SK-MEL-5 (cell line): ENCODE data around the gene DNAJC8. TPM values are rescaled to one million over a fixed set of nuclear protein-coding genes. Genes with fewer than 3 reads are reported as not detected.

Experiments used
- DNase-seq: peaks from one replicate; pipeline ENCODE4 v3.0.0-alpha.2; 2016; ENCODE audit warnings: low read depth, low spot score
- in situ Hi-C: cut with HindIII; loops from 2 replicates; pipeline ENCODE4 v1.10.0; 2016; ENCODE audit warnings: low sequenced_read_pairs, high pct_unique_total_duplicates, low pct_unique_long_range_greater_than_20kb
- total RNA-seq: library from RNA; depleted of rRNA; stranded (reverse); fragments of >200 nt; shearing (Covaris generic); gene quantifications from 2 replicates; pipeline ENCODE4 v1.2.3, GENCODE V29; 2014

The DNAJC8 gene
- total RNA-seq, 1 experiment from 2014 or later = 136 TPM

DNA sequence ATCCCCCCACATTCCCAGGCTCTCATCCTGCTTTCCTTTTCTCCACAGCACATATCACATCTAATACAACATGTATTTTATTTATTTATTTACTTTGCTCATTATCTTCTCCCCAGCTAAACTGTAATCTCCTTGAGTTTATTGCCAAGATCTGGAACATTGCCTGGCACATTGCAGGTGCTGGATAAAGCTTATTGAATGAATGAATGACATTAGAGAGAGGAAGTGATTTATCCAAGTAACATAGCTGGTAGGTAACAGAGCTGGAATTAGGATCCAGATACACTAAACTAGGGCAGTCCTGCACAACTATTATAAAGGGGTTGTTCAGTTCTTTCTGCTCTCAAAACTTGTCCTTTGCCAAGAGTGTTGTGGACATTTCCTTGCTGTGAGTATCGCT is 47.8 kb downstream of the DNAJC8 start:
- DNase-seq = no peak

GRCh38 chr1:28180306-28181305 is 52.2 kb downstream of the DNAJC8 start:
- peak; percentile 37 for DNase-seq
- in situ Hi-C loops = no loop called here

More for the DNA sequence above, 47.8 kb downstream of the DNAJC8 start:
- in situ Hi-C loops = no loop called here

GRCh38 chr1:28178690-28179485 is 53.9 kb downstream of the DNAJC8 start:
- in situ Hi-C loops = no loop called here
- no peak for DNase-seq

GRCh38 chr1:28176492-28177470 is 56.0 kb downstream of the DNAJC8 start, which contains the start of gene PTAFR:
PTAFR (minus strand) TSS chr1:28176690; CDS start chr1:28151021, 25,669 bp downstream.
- no peak for DNase-seq
- in situ Hi-C loops = no loop called here

DNA sequence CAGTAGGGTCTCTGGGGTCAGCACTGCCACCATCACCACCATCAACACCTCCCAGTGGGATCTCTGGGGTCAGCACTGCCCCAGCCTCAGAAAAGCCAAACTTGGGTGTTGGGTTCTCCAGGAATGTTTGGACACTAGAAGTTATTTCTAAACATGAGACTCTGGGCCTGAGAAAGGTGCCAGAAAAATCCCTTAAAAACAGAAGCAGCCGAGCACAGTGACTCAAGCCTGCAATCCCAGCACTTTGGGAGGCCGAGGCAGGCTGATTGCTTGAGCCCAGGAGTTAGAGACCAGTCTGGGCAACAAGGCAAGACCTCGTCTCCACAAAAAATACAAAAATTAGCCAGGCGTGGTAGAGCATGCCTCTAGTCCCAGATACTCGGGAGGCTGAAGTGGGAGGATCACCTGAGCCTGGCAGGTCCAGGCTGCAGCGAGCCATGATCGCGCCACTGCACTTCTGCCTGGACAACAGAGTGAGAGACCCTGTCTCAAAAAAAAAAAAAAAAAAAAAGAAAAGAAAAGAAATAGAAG is 56.8 kb downstream of the DNAJC8 start:
- in situ Hi-C loops = no loop called here
- no peak for DNase-seq

DNA sequence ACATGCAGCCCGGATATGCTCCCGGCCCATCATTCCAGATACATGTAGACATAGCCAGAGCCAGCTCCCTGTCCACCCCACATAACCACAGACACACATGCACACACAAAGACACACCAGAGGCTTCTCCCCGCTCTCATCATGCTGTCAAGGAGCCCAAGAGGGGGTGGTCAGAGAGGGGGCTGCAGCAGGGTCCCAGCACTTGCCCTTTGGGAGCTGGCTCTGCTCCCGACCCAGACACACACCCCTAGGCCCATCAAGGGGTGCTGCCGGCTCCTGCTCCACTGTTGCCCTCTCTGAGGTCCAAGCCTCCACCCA is 58.9 kb downstream of the DNAJC8 start:
- DNase-seq = no peak
- in situ Hi-C loops = no loop called here

GRCh38 chr1:28173151-28173979 is 59.5 kb downstream of the DNAJC8 start:
- in situ Hi-C loops = no loop called here
- DNase-seq = no peak

GRCh38 chr1:28172713-28173150 is 60.1 kb downstream of the DNAJC8 start:
- in situ Hi-C loops = no loop called here
- no peak for DNase-seq

DNA sequence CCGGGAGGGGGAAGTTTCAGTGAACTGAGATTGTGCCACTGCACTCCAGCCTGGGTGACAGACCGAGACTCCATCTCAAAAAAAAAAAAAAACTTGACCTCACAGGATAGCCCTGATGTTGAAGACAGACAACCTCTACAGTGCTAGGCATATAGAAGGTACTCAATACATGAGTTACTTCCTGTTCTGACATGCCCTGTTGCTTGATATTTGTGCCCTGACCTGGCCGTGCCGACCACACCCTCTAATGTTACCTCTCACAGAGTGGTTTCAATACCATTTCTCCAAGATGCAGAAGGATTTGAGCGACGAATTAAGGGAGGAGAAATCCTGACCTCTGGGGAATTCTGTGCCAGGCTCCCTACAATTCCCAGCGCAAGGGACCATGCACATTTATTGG is 61.6 kb downstream of the DNAJC8 start:
- in situ Hi-C loops = no loop called here
- DNase-seq = no peak

- DNase-seq = no peak
- in situ Hi-C loops = no loop called here
Measured at GRCh38 chr1:28170001-28170596, 62.7 kb downstream of the DNAJC8 start.

- in situ Hi-C loops = no loop called here
- no peak for DNase-seq
Measured at GRCh38 chr1:28163496-28164161, 69.2 kb downstream of the DNAJC8 start.

DNA sequence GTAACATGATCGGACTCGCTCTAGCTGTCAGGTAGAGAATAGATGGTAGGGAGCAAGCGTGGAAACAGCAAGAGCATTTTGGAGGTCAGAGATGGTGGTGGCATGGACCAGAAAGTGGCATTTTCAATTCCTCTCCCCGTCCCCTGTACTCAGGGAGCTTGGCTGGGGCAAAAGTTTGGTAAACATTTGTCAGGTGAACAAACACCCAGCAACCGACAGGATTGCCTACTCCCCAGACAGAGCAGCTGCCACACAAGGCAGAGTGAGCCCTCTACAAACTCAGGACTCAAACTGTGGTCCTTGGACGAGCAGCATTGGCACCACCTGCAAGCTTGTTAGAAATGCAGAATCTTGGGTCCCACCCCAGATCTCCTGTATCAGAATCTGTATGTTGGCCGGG is 70.7 kb downstream of the DNAJC8 start:
- in situ Hi-C loops = no loop called here
- no peak for DNase-seq

DNA sequence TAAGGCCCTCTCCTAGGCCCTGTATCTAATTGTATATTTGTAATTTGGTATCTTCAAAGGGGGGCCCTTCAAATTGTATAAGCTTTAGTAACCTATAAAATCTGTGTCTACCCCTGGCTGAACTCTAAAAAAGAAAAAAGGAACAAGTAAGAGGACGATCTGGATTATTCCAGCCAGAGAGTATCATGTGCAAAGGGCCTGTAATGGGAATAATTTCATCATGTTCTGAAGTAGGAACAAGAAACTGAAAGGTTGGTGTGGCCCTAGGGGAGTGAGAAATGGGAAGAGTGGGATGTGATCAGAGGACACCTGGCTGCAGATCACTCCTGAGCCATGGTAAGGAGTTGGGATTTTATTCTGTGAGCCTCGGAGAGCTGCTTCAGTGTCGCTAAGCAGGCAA is 71.1 kb downstream of the DNAJC8 start:
- in situ Hi-C loops = no loop called here
- DNase-seq = no peak

DNA sequence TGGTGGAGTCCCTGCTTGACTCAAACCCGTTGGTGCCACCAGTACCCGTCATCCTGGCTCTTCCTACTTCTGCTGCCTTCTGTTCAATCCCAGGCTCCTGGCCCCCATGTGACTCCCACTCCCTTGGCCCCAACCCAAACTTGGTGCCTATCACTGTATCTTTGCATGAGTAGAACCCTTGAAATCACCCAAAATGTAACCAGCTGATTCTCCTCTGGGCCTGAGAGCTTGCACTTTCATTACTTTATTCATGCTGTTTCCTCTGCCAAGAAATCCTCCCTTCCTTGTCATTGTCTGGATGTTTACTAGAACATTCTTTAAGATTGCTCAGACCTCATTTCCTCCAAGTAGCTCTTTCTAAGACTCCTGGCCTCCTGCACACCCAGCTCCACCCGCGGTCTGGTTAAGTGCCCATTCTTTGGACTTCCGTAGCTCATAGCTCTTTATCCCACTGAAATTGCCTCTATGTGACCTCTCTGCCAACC is 72.0 kb downstream of the DNAJC8 start:
- in situ Hi-C loops = no loop called here
- DNase-seq = no peak

DNA sequence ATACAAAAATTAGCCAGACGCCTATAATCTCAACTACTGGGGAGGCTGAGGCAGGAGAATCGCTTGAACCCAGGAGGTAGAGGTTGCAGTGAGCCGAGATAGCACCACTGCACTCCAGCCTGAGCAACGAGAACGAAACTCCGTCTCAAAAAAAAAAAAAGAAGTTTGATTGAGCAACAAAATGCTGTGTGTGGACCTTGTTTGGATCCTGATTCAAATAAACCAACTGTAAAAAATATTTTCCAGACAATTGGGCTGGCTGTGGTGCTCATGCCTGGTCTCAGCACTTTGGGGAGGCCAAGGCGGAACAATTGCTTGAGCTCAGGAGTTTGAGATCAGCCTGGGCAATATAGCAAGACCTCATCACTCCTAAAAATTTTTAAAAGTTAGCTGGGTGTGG is 73.1 kb downstream of the DNAJC8 start:
- in situ Hi-C loops = no loop called here
- no peak for DNase-seq
